D721Med (cell line): Measurements from ENCODE around the gene ACSBG1.

Source experiments
- DNase-seq: peaks from one replicate; pipeline ENCODE4 v3.0.0; 2011; ENCODE audit warnings: low spot score; ENCODE audit not compliant: insufficient read length
- FAIRE-seq: peaks from 2 replicates; lab custom pipeline; 2011; peaks lifted over from hg19 to GRCh38; lab: Jason Lieb, UNC
- CTCF ChIP-seq: IDR thresholded peaks from 2 replicates; pipeline ENCODE4 v1.5.1; 2012; ENCODE audit warnings: mild to moderate bottlenecking, control low read depth; ENCODE audit not compliant: insufficient read depth; ENCODE audit errors: missing control alignments

Gene ACSBG1

GRCh38 chr15:78146425-78147154 lies 87.8 kb downstream of the ACSBG1 start:
- DNase-seq (no peak), FAIRE-seq (no peak)
- TF ChIP-seq CTCF: no peak

- TF ChIP-seq CTCF: no peak
- no peak for DNase-seq
- FAIRE-seq: no peak
Observed at GRCh38 chr15:78142332-78142731, 92.0 kb downstream of the ACSBG1 start.

GRCh38 chr15:78140292-78140691 lies 94.1 kb downstream of the ACSBG1 start:
- DNase-seq: no peak
- FAIRE-seq: no peak
- no peak for TF ChIP-seq CTCF

- FAIRE-seq (no peak), DNase-seq (no peak)
- TF ChIP-seq CTCF: no peak
Observed at GRCh38 chr15:78139578-78139977, 94.8 kb downstream of the ACSBG1 start.

- TF ChIP-seq CTCF: no peak
- DNase-seq: no peak
- FAIRE-seq: no peak
Observed at GRCh38 chr15:78133801-78134200, 100.6 kb downstream of the ACSBG1 start.

GRCh38 chr15:78131295-78132061 lies 102.9 kb downstream of the ACSBG1 start, which contains the start of gene CIB2:
Gene CIB2 (minus strand): TSS chr15:78131445. CDS start chr15:78131215, 230 bp downstream.
- TF ChIP-seq CTCF: peak; percentile 40
- DNase-seq (peak; percentile 87), FAIRE-seq (no peak)
